SK-N-SH (cell line): ENCODE results near the gene MDM4. TPM values are rescaled to one million over a fixed set of nuclear protein-coding genes. Genes with fewer than 3 reads are reported as not detected.

Experiments used
- CTCF ChIA-PET: fragments of 300-600, 350-600 bp; formaldehyde crosslinking; extraction: SDS; loops from one replicate; lab custom pipeline; 2021; lab: Yijun Ruan, JAX
- POLR2A ChIA-PET: fragments of 350-600 bp; sonication (Branson Sonifier 250); formaldehyde crosslinking; extraction: SDS; loops from one replicate; lab custom pipeline; 2020; ENCODE audit warnings: antibody characterized with exemption, inconsistent platforms; lab: Yijun Ruan, JAX
- DNase-seq: peaks from one replicate; pipeline ENCODE4 v3.0.0; 2012
- H2AFZ ChIP-seq: fragments of 200-600 bp; sonication (generic); 2 replicates; pipeline ENCODE4 v1.8.1; 2016; ENCODE audit warnings: antibody characterized with exemption, mild to moderate bottlenecking, low read depth
- H3F3A ChIP-seq: fragments of 200-600 bp; sonication (generic); replicated peaks from 2 replicates; pipeline ENCODE3; 2016; ENCODE audit warnings: antibody characterized with exemption, mild to moderate bottlenecking; ENCODE audit not compliant: insufficient read depth
- H3K27ac ChIP-seq, 2 experiments: fragments of 200-500 bp in 1 of 2; fragments of 200-600 bp in 1 of 2; sonication (Bioruptor generic) in 1 of 2; sonication (generic), shearing (Covaris generic) in 1 of 2; 2 replicates each; pipeline versions ENCODE4 v1.5.1 to v1.6.1; 2014 to 2016; ENCODE audit warnings: low read depth in 2 of 2, inconsistent platforms in 1 of 2, low read length in 1 of 2, mild to moderate bottlenecking in 1 of 2, mixed read lengths in 1 of 2
- H3K27me3 ChIP-seq: fragments of 200-600 bp; sonication (generic), shearing (Covaris generic); 2 replicates; pipeline ENCODE4 v1.6.1; 2016; ENCODE audit warnings: mixed run types; ENCODE audit not compliant: insufficient read depth
- H3K36me3 ChIP-seq, 2 experiments: fragments of 200-500 bp in 1 of 2; fragments of 200-600 bp in 1 of 2; sonication (Bioruptor generic) in 1 of 2; sonication (generic) in 1 of 2; replicated peaks in 1 of 2; 2 replicates each; pipeline versions ENCODE3 to v1.5.1; 2014 to 2016; ENCODE audit warnings: low read length in 1 of 2, mild to moderate bottlenecking in 1 of 2; ENCODE audit not compliant: insufficient read depth in 2 of 2, control insufficient read depth in 1 of 2
- H3K4me1 ChIP-seq, 2 experiments: fragments of 200-500 bp in 1 of 2; fragments of 200-600 bp in 1 of 2; sonication (Bioruptor generic) in 1 of 2; sonication (generic), shearing (Covaris generic) in 1 of 2; 2 replicates each; pipeline versions ENCODE4 v1.5.1 to v1.6.1; 2014 to 2016; ENCODE audit warnings: low read depth in 1 of 2, low read length in 1 of 2, mixed run types in 1 of 2; ENCODE audit not compliant: insufficient read depth in 2 of 2, control insufficient read depth in 1 of 2
- H3K4me2 ChIP-seq: fragments of 200-600 bp; sonication (generic), shearing (Covaris generic); 2 replicates; pipeline ENCODE4 v1.6.1; 2017; ENCODE audit warnings: mixed run types
- H3K4me3 ChIP-seq, 2 experiments: fragments of 200-500 bp in 1 of 2; fragments of 200-600 bp in 1 of 2; sonication (Bioruptor generic) in 1 of 2; sonication (generic), shearing (Covaris generic) in 1 of 2; 2 replicates each; pipeline versions ENCODE4 v1.5.1 to v1.8.1; 2014 to 2016; ENCODE audit warnings: low read depth in 2 of 2, inconsistent platforms in 1 of 2, low read length in 1 of 2, mild to moderate bottlenecking in 1 of 2, mixed read lengths in 1 of 2, moderate library complexity in 1 of 2
- H3K79me2 ChIP-seq: fragments of 200-600 bp; sonication (generic); 2 replicates; pipeline ENCODE4 v1.8.1; 2017; ENCODE audit warnings: mild to moderate bottlenecking; ENCODE audit not compliant: insufficient read depth
- H3K9ac ChIP-seq: fragments of 200-600 bp; sonication (generic); 2 replicates; pipeline ENCODE4 v1.6.1; 2017; ENCODE audit warnings: mixed run types
- H3K9me2 ChIP-seq: fragments of 200-600 bp; sonication (generic); 2 replicates; pipeline ENCODE4 v1.6.1; 2017; ENCODE audit warnings: mixed run types
- H3K9me3 ChIP-seq: fragments of 200-600 bp; sonication (generic); 2 replicates; pipeline ENCODE4 v1.6.1; 2017; ENCODE audit warnings: mixed run types, mild to moderate bottlenecking, moderate library complexity
- H4K20me1 ChIP-seq: fragments of 200-600 bp; sonication (generic); 2 replicates; pipeline ENCODE4 v1.6.1; 2017; ENCODE audit warnings: mild to moderate bottlenecking, mixed run types; ENCODE audit not compliant: insufficient read depth
- CHD2 ChIP-seq: fragments of 150-350 bp; IDR thresholded peaks from 2 replicates; pipeline ENCODE4 v1.6.1; 2018; ENCODE audit warnings: low read length; ENCODE audit not compliant: partially characterized antibody
- CTCF ChIP-seq: fragments of 200-600 bp; sonication (generic); IDR thresholded peaks from 2 replicates; pipeline ENCODE4 v1.6.1; 2017; ENCODE audit warnings: antibody characterized with exemption, mild to moderate bottlenecking, moderate library complexity
- EP300 ChIP-seq, 2 experiments: IDR thresholded peaks; 2 replicates each; pipeline versions ENCODE4 v1.4.0 to v1.6.1; 2012; ENCODE audit warnings: borderline replicate concordance in 1 of 2, low read depth in 1 of 2, low read length in 1 of 2
- EZH2phosphoT487 ChIP-seq: fragments of 200-600 bp; sonication (generic); IDR thresholded peaks from 2 replicates; pipeline ENCODE4 v1.6.1; 2017; ENCODE audit warnings: low read depth, mixed run types, mild to moderate bottlenecking, antibody characterized with exemption, moderate library complexity, borderline replicate concordance
- FOXJ3 ChIP-seq: sonication (generic); formaldehyde crosslinking; IDR thresholded peaks from 2 replicates; pipeline ENCODE4 v1.5.1; 2020; ENCODE audit warnings: mild to moderate bottlenecking, missing genetic modification reagents
- FOXM1 ChIP-seq: IDR thresholded peaks from 2 replicates; pipeline ENCODE4 v1.4.0; 2012; ENCODE audit warnings: low read depth, mild to moderate bottlenecking
- GABPA ChIP-seq: IDR thresholded peaks from 2 replicates; pipeline ENCODE4 v1.4.0; 2012; ENCODE audit warnings: low read depth, mild to moderate bottlenecking
- IRF3 ChIP-seq: fragments of 150-350 bp; IDR thresholded peaks from 2 replicates; pipeline ENCODE4 v1.6.1; 2016; ENCODE audit warnings: mild to moderate bottlenecking, low read depth, low read length
- JUND ChIP-seq: IDR thresholded peaks from 2 replicates; pipeline ENCODE4 v1.4.0; 2012
- MAX ChIP-seq: IDR thresholded peaks from 2 replicates; pipeline ENCODE4 v1.4.0; 2012; ENCODE audit warnings: low read depth
- MEF2A ChIP-seq: IDR thresholded peaks from 2 replicates; pipeline ENCODE4 v1.4.0; 2012; ENCODE audit warnings: low read depth, borderline replicate concordance
- NFIC ChIP-seq: IDR thresholded peaks from 2 replicates; pipeline ENCODE4 v1.4.0; 2012; ENCODE audit warnings: borderline replicate concordance
- POLR2AphosphoS5 ChIP-seq: IDR thresholded peaks from 2 replicates; pipeline ENCODE4 v1.6.1; 2012; ENCODE audit warnings: low read depth, low read length
- REST ChIP-seq: IDR thresholded peaks from 2 replicates; pipeline ENCODE4 v1.6.1; 2012; ENCODE audit warnings: mild to moderate bottlenecking, low read depth, low read length, moderate library complexity
- RXRA ChIP-seq: IDR thresholded peaks from 2 replicates; pipeline ENCODE4 v1.4.0; 2012; ENCODE audit warnings: low read depth, mild to moderate bottlenecking, borderline replicate concordance
- SIN3A ChIP-seq: IDR thresholded peaks from 2 replicates; pipeline ENCODE4 v1.6.1; 2012; ENCODE audit warnings: low read depth, mild to moderate bottlenecking, low read length, moderate library complexity, borderline replicate concordance
- SMC3 ChIP-seq: IDR thresholded peaks from 2 replicates; pipeline ENCODE4 v1.6.1; 2012; ENCODE audit warnings: low read depth, low read length, improper control_type of control experiment
- TAF1 ChIP-seq: IDR thresholded peaks from 2 replicates; pipeline ENCODE4 v1.6.1; 2012; ENCODE audit warnings: low read depth, mild to moderate bottlenecking, low read length, moderate library complexity, borderline replicate concordance
- TCF12 ChIP-seq: IDR thresholded peaks from 2 replicates; pipeline ENCODE4 v1.4.0; 2012
- TEAD4 ChIP-seq: IDR thresholded peaks from 2 replicates; pipeline ENCODE4 v1.4.0; 2012; ENCODE audit warnings: mild to moderate bottlenecking, borderline replicate concordance; ENCODE audit not compliant: insufficient read depth
- USF1 ChIP-seq: IDR thresholded peaks from 2 replicates; pipeline ENCODE4 v1.4.0; 2012; ENCODE audit warnings: low read depth, borderline replicate concordance
- USF2 ChIP-seq: fragments of 150-350 bp; IDR thresholded peaks from 2 replicates; pipeline ENCODE4 v1.6.1; 2017; ENCODE audit warnings: antibody characterized with exemption, low read length, low read depth, borderline replicate concordance
- YY1 ChIP-seq: IDR thresholded peaks from 2 replicates; pipeline ENCODE4 v1.4.0; 2012; ENCODE audit warnings: low read depth, mild to moderate bottlenecking
- WGBS: methylation state at CpG from one replicate; pipeline ENCODE4 v1.1.6; 2017; ENCODE audit warnings: low lambda C conversion rate; 5-methylcytosine and 5-hydroxymethylcytosine counted together
- polyA plus RNA-seq, 3 experiments: library from polyadenylated mRNA; depleted of rRNA; stranded (reverse); fragments of >200 nt; gene quantifications; 2 replicates each; pipeline ENCODE4 v1.2.3, GENCODE V29; 2012

Gene MDM4
- polyA plus RNA-seq, 1 of the 3 experiments (the other 2 are of a cell fraction): 6.2 TPM

- H3K9me3 ChIP-seq: no peaks in the 10 kb centered on the region
- peak overlapping the region; percentile 79 to 95 for H3K27ac ChIP-seq
- WGBS: 1% methylated on average over 27 of the region's 27 CpGs
- peaks cover 36% of the 10 kb centered on the region for H3F3A ChIP-seq
- H3K4me1 ChIP-seq: peaks cover 3 to 5% of the 10 kb centered on the region in 2 experiments; a peak in 2 of 4 replicates
- peak; percentile 33 for DNase-seq
- H3K4me2 ChIP-seq: peak overlapping the region; percentile 78
- H3K4me3 ChIP-seq: peak overlapping the region; percentile 41 to 72
- H2AFZ ChIP-seq: peak overlapping the region; percentile 97
- POLR2A ChIA-PET: interaction anchor here (0.6 to 3.6 kb wide), 6 partner anchors 10 to 75 kb away, joined by 3 to 51 read pairs (median 4); partner anchors contain the start of genes MDM4 and PIK3C2B
- no peaks in the 10 kb centered on the region for H3K79me2 ChIP-seq
- H3K9ac ChIP-seq: peak overlapping the region; percentile 58
- H3K9me2 ChIP-seq: no peaks in the 10 kb centered on the region
- H3K36me3 ChIP-seq: no peaks in the 10 kb centered on the region
- H3K27me3 ChIP-seq: no peaks in the 10 kb centered on the region
- CTCF ChIA-PET: interaction anchor here (0.6 to 26.2 kb wide), 15 partner anchors 10 to 435 kb away, joined by 3 to 1005 read pairs (median 4); partner anchors contain the start of genes MDM4 and PIK3C2B
- H4K20me1 ChIP-seq: peaks cover 3% of the 10 kb centered on the region
- peak; percentile 62 for TF ChIP-seq CHD2
- TF ChIP-seq TAF1: peak; percentile 28; the same call in 1 of the 2 replicates
- TF ChIP-seq IRF3: no peak
- TF ChIP-seq EZH2phosphoT487: no peak
- no peak for TF ChIP-seq FOXM1
- no peak for TF ChIP-seq POLR2AphosphoS5
- TF ChIP-seq FOXJ3: no peak; the same call in 1 of the 2 replicates
- no peak for TF ChIP-seq SIN3A
- peak; percentile 33; the same call in 1 of the 2 replicates for TF ChIP-seq RXRA
- 0 out of 2 replicates have a peak, but pooled peaks have one; percentile 5 for TF ChIP-seq USF1
- TF ChIP-seq TEAD4: peak; percentile 90
- no peak for TF ChIP-seq CTCF
- TF ChIP-seq SMC3: no peak
- peak in 1 of 2 experiments; percentile 72; a peak in 1 of 4 replicates for TF ChIP-seq EP300 (IDR thresholded peaks at IDR 0.05; ENCODE audit: borderline replicate concordance in 1 of 2, low read depth in 1 of 2, low read length in 1 of 2)
- TF ChIP-seq MEF2A: no peak
- TF ChIP-seq REST: no peak
- TF ChIP-seq MAX: peak; percentile 50; the same call in 1 of the 2 replicates
- no peak for TF ChIP-seq USF2
- no peak for TF ChIP-seq JUND
- TF ChIP-seq TCF12: 0 out of 2 replicates have a peak, but pooled peaks have one; percentile 19
- TF ChIP-seq NFIC: no peak
- no peak; the same call in 1 of the 2 replicates for TF ChIP-seq GABPA
- TF ChIP-seq YY1: no peak
Measured at GRCh38 chr1:204506201-204506968, 9.8 kb upstream of the MDM4 start.
